Trophoblast cell (in vitro differentiated cells and primary cell): ENCODE measurements around the gene ESYT1.

Experiments
- DNase-seq, 2 donors: peaks; one replicate each; pipeline ENCODE4 v3.0.0-alpha.2; 2016
- H2AFZ ChIP-seq: 2 replicates; pipeline ENCODE4 v1.6.1; 2013; ENCODE audit warnings: low read length, moderate library complexity, mild to moderate bottlenecking; ENCODE audit not compliant: insufficient read depth, poor library complexity
- H2AK5ac ChIP-seq: 2 replicates; pipeline ENCODE4 v1.6.1; 2013; ENCODE audit warnings: mild to moderate bottlenecking, low read length
- H2BK120ac ChIP-seq: 2 replicates; pipeline ENCODE4 v1.6.1; 2013; ENCODE audit warnings: low read length, mild to moderate bottlenecking, moderate library complexity; ENCODE audit not compliant: insufficient read depth, poor library complexity
- H2BK12ac ChIP-seq: 2 replicates; pipeline ENCODE4 v1.6.1; 2013; ENCODE audit warnings: mild to moderate bottlenecking, low read length, moderate library complexity
- H2BK5ac ChIP-seq: 2 replicates; pipeline ENCODE4 v1.6.1; 2013; ENCODE audit warnings: low read length, low read depth, moderate library complexity, mild to moderate bottlenecking; ENCODE audit not compliant: poor library complexity
- H3K14ac ChIP-seq: 2 replicates; pipeline ENCODE4 v1.6.1; 2013; ENCODE audit warnings: mild to moderate bottlenecking, low read length
- H3K18ac ChIP-seq: 2 replicates; pipeline ENCODE4 v1.6.1; 2013; ENCODE audit warnings: mild to moderate bottlenecking, low read length
- H3K23ac ChIP-seq: 2 replicates; pipeline ENCODE4 v1.6.1; 2013; ENCODE audit warnings: low read length
- H3K27ac ChIP-seq: 2 replicates; pipeline ENCODE4 v1.5.1; 2013; ENCODE audit warnings: low read depth, mild to moderate bottlenecking, inconsistent platforms, low read length, moderate library complexity
- H3K27me3 ChIP-seq: 2 replicates; pipeline ENCODE4 v1.6.1; 2013; ENCODE audit warnings: inconsistent platforms, mild to moderate bottlenecking, low read length, moderate library complexity; ENCODE audit not compliant: insufficient read depth
- H3K36me3 ChIP-seq, 2 experiments: 1 replicate in 1 of 2; 2 replicates in 1 of 2; pipeline ENCODE4 v1.6.1; 2013; ENCODE audit warnings: low read length in 2 of 2, mild to moderate bottlenecking in 2 of 2, moderate library complexity in 1 of 2; ENCODE audit not compliant: insufficient read depth in 2 of 2, control insufficient read depth in 1 of 2
- H3K4ac ChIP-seq: 2 replicates; pipeline ENCODE4 v1.6.1; 2013; ENCODE audit warnings: low read depth, mild to moderate bottlenecking, low read length, moderate library complexity
- H3K4me1 ChIP-seq, 2 experiments: 1 replicate in 1 of 2; 2 replicates in 1 of 2; pipeline ENCODE4 v1.6.1; 2013; ENCODE audit warnings: low read length in 2 of 2, mild to moderate bottlenecking in 2 of 2, moderate library complexity in 1 of 2; ENCODE audit not compliant: insufficient read depth in 2 of 2, control insufficient read depth in 1 of 2
- H3K4me2 ChIP-seq: 2 replicates; pipeline ENCODE4 v1.6.1; 2013; ENCODE audit warnings: inconsistent platforms, mild to moderate bottlenecking, low read length, moderate library complexity
- H3K4me3 ChIP-seq: 2 replicates; pipeline ENCODE4 v1.5.1; 2013; ENCODE audit warnings: mild to moderate bottlenecking, low read depth, low read length, inconsistent platforms
- H3K79me1 ChIP-seq: one replicate; pipeline ENCODE4 v1.6.1; 2013; ENCODE audit warnings: low read length
- H3K79me2 ChIP-seq: 2 replicates; pipeline ENCODE4 v1.6.1; 2013; ENCODE audit warnings: low read length, mild to moderate bottlenecking; ENCODE audit not compliant: control insufficient read depth, insufficient read depth, poor library complexity
- H3K9ac ChIP-seq: 2 replicates; pipeline ENCODE4 v1.6.1; 2013; ENCODE audit warnings: mild to moderate bottlenecking, low read length
- H3K9me3 ChIP-seq: 2 replicates; pipeline ENCODE4 v1.6.1; 2013; ENCODE audit warnings: low read depth, mild to moderate bottlenecking, control low read depth, inconsistent platforms, low read length; ENCODE audit not compliant: insufficient read depth
- H4K12ac ChIP-seq: 2 replicates; pipeline ENCODE4 v1.6.1; 2013; ENCODE audit warnings: low read depth, mild to moderate bottlenecking, low read length, moderate library complexity
- H4K8ac ChIP-seq: 2 replicates; pipeline ENCODE4 v1.6.1; 2013; ENCODE audit warnings: low read depth, mild to moderate bottlenecking, low read length, moderate library complexity
- H4K91ac ChIP-seq: one replicate; pipeline ENCODE4 v1.6.1; 2013; ENCODE audit warnings: low read depth, mild to moderate bottlenecking, low read length, moderate library complexity
- WGBS: extraction: QIAGEN DNeasy Blood & Tissue Kit; methylation state at CpG from one replicate; pipeline ENCODE4 v1.1.7; 2013; ENCODE audit warnings: missing lambda C conversion rate; ENCODE audit not compliant: insufficient read length, insufficient coverage; ENCODE audit errors: extremely low coverage; 5-methylcytosine and 5-hydroxymethylcytosine counted together

The ESYT1 gene

GRCh38 chr12:56082967-56083366 is 45.1 kb upstream of the ESYT1 start:
- Histone ChIP-seq H3K4me2 (no peak overlapping the region), H3K36me3 (peaks cover 17 to 21% of the 10 kb centered on the region in 2 experiments), H3K18ac (no peak overlapping the region), H3K27me3 (no peaks in the 10 kb centered on the region), H3K23ac (no peak overlapping the region), H2BK5ac (no peak overlapping the region), H2AK5ac (no peak overlapping the region), H3K4me1 (peaks cover 20% of the 10 kb centered on the region in 2 experiments), H2BK12ac (no peak overlapping the region), H2BK120ac (no peak overlapping the region), H3K14ac (no peak overlapping the region), H4K12ac (no peak overlapping the region), H3K9me3 (no peaks in the 10 kb centered on the region), H2AFZ (no peak overlapping the region), H3K27ac (no peak overlapping the region), H3K9ac (no peak overlapping the region), H3K4ac (no peak overlapping the region), H3K79me1 (peaks cover 17% of the 10 kb centered on the region), H3K4me3 (no peak overlapping the region), H4K91ac (no peak overlapping the region), H3K79me2 (peaks cover 22% of the 10 kb centered on the region), H4K8ac (no peak overlapping the region)
- no peak for DNase-seq
- no CpG with 5 or more reads among the region's 3 CpGs for WGBS

- Histone ChIP-seq H2BK120ac (no peak overlapping the region), H3K9ac (no peak overlapping the region), H2AK5ac (no peak overlapping the region), H4K12ac (no peak overlapping the region), H4K8ac (no peak overlapping the region), H3K79me2 (peaks cover 15% of the 10 kb centered on the region), H3K18ac (no peak overlapping the region), H3K27ac (no peak overlapping the region), H3K36me3 (peaks cover 29 to 32% of the 10 kb centered on the region in 2 experiments), H3K4me1 (peaks cover 20% of the 10 kb centered on the region in 2 experiments), H3K27me3 (no peaks in the 10 kb centered on the region), H3K4ac (no peak overlapping the region), H2BK5ac (no peak overlapping the region), H3K14ac (no peak overlapping the region), H3K9me3 (no peaks in the 10 kb centered on the region), H3K4me3 (no peak overlapping the region), H3K79me1 (peaks cover 9% of the 10 kb centered on the region), H4K91ac (no peak overlapping the region), H3K4me2 (no peak overlapping the region), H2AFZ (no peak overlapping the region), H3K23ac (no peak overlapping the region), H2BK12ac (no peak overlapping the region)
- no CpG with 5 or more reads among the region's 15 CpGs for WGBS
- peak in 1 of 2 donors; percentile 46 for DNase-seq
Observed at GRCh38 chr12:56084958-56085543, 43.0 kb upstream of the ESYT1 start.

DNA sequence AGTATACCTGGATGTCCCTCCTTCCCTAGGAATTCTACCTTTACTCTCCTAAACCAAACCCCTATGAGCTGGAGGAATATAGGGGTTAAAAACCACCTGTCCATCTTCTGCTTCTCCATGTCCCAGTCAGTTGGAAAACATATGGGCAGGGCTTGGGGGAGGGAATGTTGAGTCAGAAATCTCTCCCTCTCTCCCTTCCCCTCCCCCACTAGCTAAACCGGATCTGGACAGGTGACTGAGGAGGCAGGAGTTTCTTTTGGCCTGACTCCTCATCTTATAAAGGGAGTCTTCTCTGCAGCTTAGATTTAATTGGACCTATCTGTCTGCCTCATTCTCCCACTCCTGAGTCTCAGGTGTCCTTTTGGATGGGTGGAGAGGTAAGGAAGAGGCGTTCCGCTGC is 42.0 kb upstream of the ESYT1 start:
- H3K23ac ChIP-seq, result no peak overlapping the region
- H2BK12ac ChIP-seq, result no peak overlapping the region
- no peak overlapping the region for H3K4me3 ChIP-seq
- peak overlapping the region; percentile 36 for H4K8ac ChIP-seq
- peak overlapping the region; percentile 25 for H2BK120ac ChIP-seq
- H3K9me3 ChIP-seq, result no peaks in the 10 kb centered on the region
- no peak overlapping the region for H3K4me2 ChIP-seq
- H3K18ac ChIP-seq, result no peak overlapping the region
- no peak overlapping the region for H2AFZ ChIP-seq
- peaks cover 3% of the 10 kb centered on the region for H3K79me1 ChIP-seq
- peaks cover 16 to 17% of the 10 kb centered on the region in 2 experiments for H3K4me1 ChIP-seq
- H3K27ac ChIP-seq, result peak overlapping the region; percentile 31
- WGBS, result no CpG with 5 or more reads among the region's 3 CpGs
- H3K14ac ChIP-seq, result no peak overlapping the region
- peak; percentile 93 to 98 for DNase-seq
- no peak overlapping the region for H2BK5ac ChIP-seq
- H3K9ac ChIP-seq, result no peak overlapping the region
- no peak overlapping the region for H3K4ac ChIP-seq
- no peak overlapping the region for H2AK5ac ChIP-seq
- no peak overlapping the region for H4K12ac ChIP-seq
- H3K36me3 ChIP-seq, result peaks cover 29 to 34% of the 10 kb centered on the region in 2 experiments
- H3K79me2 ChIP-seq, result peaks cover 6% of the 10 kb centered on the region
- peak overlapping the region; percentile 32 for H4K91ac ChIP-seq
- H3K27me3 ChIP-seq, result no peaks in the 10 kb centered on the region

- H3K4me1 ChIP-seq, result peaks cover 11 to 13% of the 10 kb centered on the region in 2 experiments
- no peaks in the 10 kb centered on the region for H3K27me3 ChIP-seq
- no CpG with 5 or more reads among the region's 6 CpGs for WGBS
Observed at GRCh38 chr12:56086608-56087007, 41.5 kb upstream of the ESYT1 start.

More at GRCh38 chr12:56086608-56087007, 41.5 kb upstream of the ESYT1 start:
- H4K91ac ChIP-seq, result peak overlapping the region; percentile 32
- peak overlapping the region; percentile 31 for H3K27ac ChIP-seq
- no peak overlapping the region for H2AK5ac ChIP-seq
- H2BK120ac ChIP-seq, result peak overlapping the region; percentile 25
- no peak for DNase-seq
- peak overlapping the region; percentile 46 for H3K14ac ChIP-seq
- H3K79me2 ChIP-seq, result peaks cover 3% of the 10 kb centered on the region
- H3K9ac ChIP-seq, result no peak overlapping the region
- peak overlapping the region; percentile 36 for H4K8ac ChIP-seq
- peaks cover 3% of the 10 kb centered on the region for H3K79me1 ChIP-seq
- no peak overlapping the region for H3K4me3 ChIP-seq
- no peak overlapping the region for H4K12ac ChIP-seq
- peak overlapping the region; percentile 3 for H2BK12ac ChIP-seq
- no peak overlapping the region for H2BK5ac ChIP-seq
- H3K9me3 ChIP-seq, result no peaks in the 10 kb centered on the region
- peaks cover 29 to 34% of the 10 kb centered on the region in 2 experiments for H3K36me3 ChIP-seq
- no peak overlapping the region for H2AFZ ChIP-seq
- no peak overlapping the region for H3K4me2 ChIP-seq
- H3K18ac ChIP-seq, result no peak overlapping the region
- H3K4ac ChIP-seq, result no peak overlapping the region
- H3K23ac ChIP-seq, result no peak overlapping the region
